PFSK-1 (cell line): ENCODE data around the gene STK32B.

Source experiments
- POLR2AphosphoS5 ChIP-seq: IDR thresholded peaks from 2 replicates; pipeline ENCODE4 v1.6.1; 2012; ENCODE audit warnings: low read depth, mild to moderate bottlenecking, control low read depth, low read length, moderate library complexity
- SIN3A ChIP-seq: IDR thresholded peaks from 2 replicates; pipeline ENCODE4 v1.6.1; 2012; ENCODE audit warnings: mild to moderate bottlenecking, low read length, moderate library complexity, borderline replicate concordance; ENCODE audit not compliant: insufficient read depth
- TAF1 ChIP-seq: IDR thresholded peaks from 2 replicates; pipeline ENCODE4 v1.6.1; 2012; ENCODE audit warnings: low read length, control low read depth, borderline replicate concordance; ENCODE audit not compliant: insufficient read depth

GRCh38 chr4:5247735-5248134, 196.5 kb downstream of the STK32B start:
- TF ChIP-seq SIN3A (no peak), POLR2AphosphoS5 (no peak), TAF1 (no peak)
